Keratinocyte (primary cell): ENCODE data around the gene IARS1. TPM values are rescaled to one million over a fixed set of nuclear protein-coding genes. Genes with fewer than 3 reads are reported as not detected.

Experiments used
- DNase-seq: peaks from one replicate; pipeline ENCODE4 v3.0.0-alpha.2; 2011; ENCODE audit warnings: low read depth, missing footprints, low spot score
- FAIRE-seq: peaks from 2 replicates; lab custom pipeline; 2011; peaks lifted over from hg19 to GRCh38; lab: Jason Lieb, UNC
- H2AFZ ChIP-seq: 2 replicates; pipeline ENCODE4 v1.6.0; 2012; ENCODE audit warnings: low read length, control low read depth, inconsistent platforms; ENCODE audit not compliant: control insufficient read depth
- H3K27ac ChIP-seq: 2 replicates; pipeline ENCODE4 v1.5.1; 2011; ENCODE audit warnings: low read length; ENCODE audit not compliant: control insufficient read depth, insufficient read depth
- H3K27me3 ChIP-seq: 3 replicates; pipeline ENCODE4 v1.6.0; 2011; ENCODE audit warnings: low read length; ENCODE audit not compliant: control insufficient read depth, insufficient read depth; ENCODE audit errors: extremely low read depth
- H3K36me3 ChIP-seq, 2 experiments: 2 replicates in 1 of 2; 3 replicates in 1 of 2; pipeline ENCODE4 v1.5.1; 2011; ENCODE audit warnings: low read length in 2 of 2, mild to moderate bottlenecking in 1 of 2; ENCODE audit not compliant: control insufficient read depth in 2 of 2, insufficient read depth in 2 of 2; ENCODE audit errors: extremely low read depth in 1 of 2
- H3K4me1 ChIP-seq: 3 replicates; pipeline ENCODE4 v1.5.1; 2011; ENCODE audit warnings: low read length; ENCODE audit not compliant: control insufficient read depth, insufficient read depth; ENCODE audit errors: extremely low read depth
- H3K4me2 ChIP-seq: 3 replicates; pipeline ENCODE4 v1.6.0; 2011; ENCODE audit warnings: low read depth, low read length; ENCODE audit not compliant: control insufficient read depth, insufficient read depth; ENCODE audit errors: extremely low read depth
- H3K4me3 ChIP-seq, 3 experiments: fragments of 200-600 bp in 1 of 3; sonication (generic) in 1 of 3; 2 replicates in 2 of 3; 3 replicates in 1 of 3; pipeline ENCODE4 v1.5.1; 2011 to 2016; ENCODE audit warnings: low read length in 3 of 3, mild to moderate bottlenecking in 3 of 3, control low read depth in 2 of 3, inconsistent platforms in 1 of 3, low read depth in 1 of 3, mixed read lengths in 1 of 3, mixed run types in 1 of 3, moderate library complexity in 1 of 3; ENCODE audit not compliant: control insufficient read depth in 2 of 3, insufficient read depth in 2 of 3; ENCODE audit errors: extremely low read depth in 1 of 3
- H3K79me2 ChIP-seq: 2 replicates; pipeline ENCODE4 v1.6.0; 2012; ENCODE audit warnings: low read length; ENCODE audit not compliant: control insufficient read depth, insufficient read depth
- H3K9ac ChIP-seq: 3 replicates; pipeline ENCODE4 v1.6.0; 2011; ENCODE audit warnings: low read length; ENCODE audit not compliant: control insufficient read depth, insufficient read depth; ENCODE audit errors: extremely low read depth
- H3K9me1 ChIP-seq: 3 replicates; pipeline ENCODE4 v1.6.0; 2011; ENCODE audit warnings: low read length; ENCODE audit not compliant: control insufficient read depth, insufficient read depth; ENCODE audit errors: extremely low read depth
- H3K9me3 ChIP-seq: 2 replicates; pipeline ENCODE4 v1.5.1; 2012; ENCODE audit warnings: low read depth, low read length; ENCODE audit not compliant: control insufficient read depth
- H4K20me1 ChIP-seq: 3 replicates; pipeline ENCODE4 v1.6.0; 2011; ENCODE audit warnings: low read length; ENCODE audit not compliant: control insufficient read depth, insufficient read depth; ENCODE audit errors: extremely low read depth
- CTCF ChIP-seq, 3 experiments: IDR thresholded peaks in 1 of 3; conservative IDR thresholded peaks in 1 of 3; optimal IDR thresholded peaks in 1 of 3; 2 replicates in 2 of 3; 3 replicates in 1 of 3; pipeline versions ENCODE3 to v1.5.1; 2011; ENCODE audit warnings: low read length in 3 of 3, mild to moderate bottlenecking in 3 of 3, moderate library complexity in 2 of 3, control low read depth in 1 of 3, inconsistent platforms in 1 of 3; ENCODE audit not compliant: insufficient read depth in 2 of 3; ENCODE audit errors: extremely low read depth in 1 of 3
- EZH2 ChIP-seq: IDR thresholded peaks from one replicate; pipeline ENCODE4 v1.6.1; 2012; ENCODE audit warnings: inconsistent platforms, mild to moderate bottlenecking, low read length, moderate library complexity
- dilution Hi-C: fragments of 300-500 bp; cut with MboI; formaldehyde crosslinking; loops from one replicate; pipeline ENCODE4 v1.7.0; 2020; ENCODE audit warnings: low sequenced_read_pairs; ENCODE audit not compliant: extremely low pct_ligation_motif_present
- polyA plus RNA-seq, 5 experiments: library from polyadenylated mRNA; depleted of rRNA in 3 of 5; stranded (reverse) in 3 of 5; stranded (forward) in 1 of 5; unstranded in 1 of 5; fragments of >200 nt; gene quantifications; 1 replicate in 1 of 5; 2 replicates in 3 of 5; 3 replicates in 1 of 5; pipeline versions ENCODE4 v1.2.1 to v1.2.3, GENCODE V29; 2011 to 2012; ENCODE audit warnings: missing spikeins in 2 of 5, low read depth in 1 of 5, low replicate concordance in 1 of 5

The IARS1 gene
- polyA plus RNA-seq, 1 donor (not counting 4 experiments of a cell fraction or from before 2014, with no cell fraction given), result 88.4 TPM

GRCh38 chr9:92341578-92341977 lies 48.1 kb upstream of the IARS1 start:
- peaks cover 0 to 20% of the 10 kb centered on the region in 2 experiments for H3K36me3 ChIP-seq
- dilution Hi-C loops, result no loop called here
- H3K9me3 ChIP-seq, result no peaks in the 10 kb centered on the region
- H3K4me2 ChIP-seq, result no peak overlapping the region
- DNase-seq, result no peak
- no peaks in the 10 kb centered on the region for H3K79me2 ChIP-seq
- no peak overlapping the region for H2AFZ ChIP-seq
- H3K9me1 ChIP-seq, result no peaks in the 10 kb centered on the region
- no peaks in the 10 kb centered on the region for H4K20me1 ChIP-seq
- TF ChIP-seq CTCF (optimal IDR thresholded peaks at IDR 0.05 in 1 of 3, IDR thresholded peaks at IDR 0.05 in 1 of 3, conservative IDR thresholded peaks at IDR 0.05 in 1 of 3; ENCODE audit: extremely low read depth in 1 of 3, insufficient read depth in 2 of 3, low read length in 3 of 3), result no peak
- TF ChIP-seq EZH2, result no peak
- no peak overlapping the region for H3K9ac ChIP-seq
- H3K4me1 ChIP-seq, result no peaks in the 10 kb centered on the region
- no peaks in the 10 kb centered on the region for H3K27me3 ChIP-seq
- no peak overlapping the region for H3K27ac ChIP-seq
- H3K4me3 ChIP-seq, result no peak overlapping the region
- no peak for FAIRE-seq

- H3K27ac ChIP-seq, result no peak overlapping the region
- H3K9me1 ChIP-seq, result no peaks in the 10 kb centered on the region
- TF ChIP-seq EZH2 (no peak), CTCF (optimal IDR thresholded peaks at IDR 0.05 in 1 of 3, IDR thresholded peaks at IDR 0.05 in 1 of 3, conservative IDR thresholded peaks at IDR 0.05 in 1 of 3; ENCODE audit: extremely low read depth in 1 of 3, insufficient read depth in 2 of 3, low read length in 3 of 3) (no peak)
- H3K4me1 ChIP-seq, result peaks cover under 1% of the 10 kb centered on the region
- no peak overlapping the region for H3K4me3 ChIP-seq
- no peaks in the 10 kb centered on the region for H4K20me1 ChIP-seq
- H3K79me2 ChIP-seq, result no peaks in the 10 kb centered on the region
- H3K9me3 ChIP-seq, result no peaks in the 10 kb centered on the region
- H3K9ac ChIP-seq, result no peak overlapping the region
- DNase-seq (no peak), FAIRE-seq (no peak)
- peaks cover 0 to 9% of the 10 kb centered on the region in 2 experiments for H3K36me3 ChIP-seq
- no peak overlapping the region for H3K4me2 ChIP-seq
- dilution Hi-C loops, result no loop called here
- H2AFZ ChIP-seq, result no peak overlapping the region
- no peaks in the 10 kb centered on the region for H3K27me3 ChIP-seq
Observed at GRCh38 chr9:92333282-92333634, 39.8 kb upstream of the IARS1 start.
